Measurements from ENCODE around the gene CLEC4G.
"Not testable (repeated sequence)": the region's sequence is repeated elsewhere in the genome, so short reads cannot be mapped to it uniquely, and the experiment has no call there.

CLEC4G gene

GRCh38 chr19:7759156-7759555 is 27.2 kb upstream of the CLEC4G start:
- no peak for TF ChIP-seq POLR2A (IDR thresholded peaks at IDR 0.05; ENCODE audit: low read depth, low read length)
- FAIRE-seq (no peak), DNase-seq (ENCODE audit: insufficient read length, low spot score) (no peak)

DNA sequence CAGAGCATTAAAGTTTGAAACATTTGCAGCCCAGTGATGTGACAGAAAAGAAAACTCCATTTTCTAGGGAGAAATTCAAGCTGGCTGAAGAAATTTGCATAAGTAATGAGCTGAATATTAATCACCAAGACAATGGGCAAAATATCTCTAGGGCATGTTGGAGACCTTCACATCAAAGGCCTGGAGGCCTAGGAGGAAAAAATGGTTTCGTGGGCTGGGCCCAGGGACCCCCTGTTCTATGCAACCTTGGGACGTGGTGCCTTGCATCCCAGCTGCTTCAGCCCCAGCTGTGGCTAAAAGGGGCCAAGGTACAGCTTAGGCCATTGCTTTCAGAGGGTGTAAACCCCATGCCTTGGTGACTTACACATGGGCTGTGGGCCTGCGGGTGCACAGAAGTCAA is 25.4 kb upstream of the CLEC4G start:
- DNase-seq (ENCODE audit: insufficient read length, low spot score): no peak
- TF ChIP-seq POLR2A (IDR thresholded peaks at IDR 0.05; ENCODE audit: low read depth, low read length): no peak
- FAIRE-seq: no peak

DNA sequence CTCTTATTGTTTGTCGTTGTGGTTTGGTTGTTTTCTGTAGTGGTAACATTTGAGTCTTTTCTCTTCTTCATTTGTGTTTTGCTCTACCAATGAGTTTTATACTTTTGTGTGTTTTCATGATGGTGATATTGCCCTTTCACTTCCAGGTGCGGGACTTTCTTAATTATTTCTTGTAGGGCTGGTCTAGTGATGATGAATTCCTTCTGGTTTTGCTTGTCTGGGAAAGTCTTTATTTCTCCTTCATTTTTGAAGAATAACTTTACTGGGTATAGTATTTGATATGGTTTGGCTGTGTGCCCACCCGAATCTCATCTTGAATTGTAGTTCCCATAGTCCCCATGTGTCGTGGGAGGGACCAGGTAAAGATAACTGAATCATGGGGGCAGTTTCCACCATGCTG is 24.3 kb upstream of the CLEC4G start:
- no peak for TF ChIP-seq POLR2A (IDR thresholded peaks at IDR 0.05; ENCODE audit: low read depth, low read length)
- DNase-seq (ENCODE audit: insufficient read length, low spot score): no peak
- FAIRE-seq: no peak

- no peak for TF ChIP-seq POLR2A (IDR thresholded peaks at IDR 0.05; ENCODE audit: low read depth, low read length)
- FAIRE-seq: peak; percentile 50
- no peak for DNase-seq (ENCODE audit: insufficient read length, low spot score)
Observed at GRCh38 chr19:7751157-7751783, 19.4 kb upstream of the CLEC4G start.

DNA sequence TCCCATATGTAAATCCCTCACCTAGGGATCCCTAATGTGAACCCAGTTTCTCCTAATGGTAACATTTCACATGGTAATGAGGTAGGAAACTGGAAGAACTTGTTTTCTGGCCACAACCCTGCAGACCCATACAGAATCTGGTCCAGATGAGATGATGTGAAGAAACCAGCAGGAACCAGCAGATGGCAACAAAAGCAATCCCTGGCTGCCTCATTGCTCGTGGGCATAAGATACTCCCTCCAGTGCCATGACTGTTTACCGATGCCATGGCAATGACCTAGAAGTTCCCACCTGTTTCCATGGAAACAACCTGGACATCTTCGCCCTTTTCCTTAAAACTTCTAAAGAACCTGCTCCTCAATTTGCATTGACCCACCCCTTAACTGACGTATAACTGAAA is 16.8 kb upstream of the CLEC4G start:
- TF ChIP-seq POLR2A (IDR thresholded peaks at IDR 0.05; ENCODE audit: low read depth, low read length): no peak
- FAIRE-seq (no peak), DNase-seq (ENCODE audit: insufficient read length, low spot score) (no peak)

DNA sequence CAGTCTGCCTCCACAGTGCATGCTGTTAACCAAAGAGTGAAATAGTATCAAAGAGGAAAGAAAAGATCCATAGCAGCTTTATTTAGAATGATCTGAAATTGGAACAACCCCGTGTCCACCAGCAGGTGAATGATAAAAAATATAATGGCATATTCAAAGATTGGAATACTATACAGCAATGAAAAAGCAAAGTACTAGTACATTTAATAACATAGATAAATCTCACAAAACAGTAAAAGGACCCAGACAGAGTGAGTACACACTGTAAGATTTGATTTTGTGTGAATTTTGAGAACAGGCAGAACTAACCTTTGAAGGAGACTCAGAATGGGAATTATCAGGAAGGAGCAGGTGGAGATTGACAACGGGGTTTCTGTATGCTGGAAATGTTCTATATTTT is 16.3 kb upstream of the CLEC4G start:
- FAIRE-seq: no peak
- TF ChIP-seq POLR2A (IDR thresholded peaks at IDR 0.05; ENCODE audit: low read depth, low read length): no peak
- no peak for DNase-seq (ENCODE audit: insufficient read length, low spot score)

DNA sequence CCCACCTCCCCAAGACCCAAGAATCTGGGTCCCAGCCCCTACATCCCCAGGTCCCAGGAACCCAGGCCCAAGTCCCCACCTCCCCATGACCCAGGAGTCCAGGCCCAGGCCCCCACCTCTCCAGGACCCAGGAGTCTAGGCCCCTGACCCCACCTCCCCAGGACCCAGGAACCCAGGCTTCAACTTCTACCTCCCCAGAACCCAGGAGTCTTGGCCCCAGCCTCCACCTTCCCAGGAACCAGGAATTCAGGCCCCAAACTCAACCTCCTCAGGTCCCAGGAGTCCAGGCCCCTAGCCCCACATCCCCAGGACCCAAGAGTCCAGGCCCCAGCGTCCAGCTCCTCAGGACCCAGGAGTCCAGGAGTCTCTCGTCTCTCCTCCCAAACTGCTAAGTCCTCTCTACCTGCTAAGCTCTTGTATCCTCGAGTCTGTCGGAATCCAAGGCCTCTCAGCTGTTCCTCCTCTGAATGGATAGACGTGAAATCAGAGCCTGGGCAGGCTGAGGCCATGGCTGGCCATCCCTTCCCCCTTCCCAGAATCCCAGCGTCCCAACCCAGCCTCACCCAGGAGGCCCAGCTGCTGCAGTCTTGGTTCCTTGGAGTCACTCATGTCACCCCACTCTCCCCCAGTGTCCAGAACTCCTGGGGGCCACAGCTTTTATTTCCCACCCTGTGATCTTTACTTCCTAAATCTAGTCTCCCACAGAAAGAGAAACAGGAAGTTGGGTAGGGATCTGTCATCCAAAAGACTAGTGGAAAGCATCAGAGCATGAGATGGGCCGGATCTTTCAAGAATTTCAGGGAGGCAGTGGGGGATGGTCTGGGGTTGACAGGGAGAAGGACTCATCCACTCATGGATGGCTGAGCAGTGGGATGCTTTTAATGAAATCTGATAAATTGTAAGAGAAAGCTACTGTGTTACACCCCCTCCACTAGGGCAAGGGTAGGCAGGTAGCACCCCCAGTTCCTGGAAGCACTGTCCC is 15.3 kb upstream of the CLEC4G start, which contains the start of gene CD209:
Gene CD209 (minus strand): TSS at position 632 of the 982 bp plus-strand sequence. CDS start 23 bp downstream, at position 609.
- no peak for TF ChIP-seq POLR2A (IDR thresholded peaks at IDR 0.05; ENCODE audit: low read depth, low read length)
- DNase-seq (ENCODE audit: insufficient read length, low spot score) (no peak), FAIRE-seq (no peak)

GRCh38 chr19:7746306-7746705 is 14.4 kb upstream of the CLEC4G start:
- not testable (repeated sequence) for DNase-seq (ENCODE audit: insufficient read length, low spot score); FAIRE-seq

GRCh38 chr19:7744871-7745650 is 13.2 kb upstream of the CLEC4G start:
- DNase-seq (ENCODE audit: insufficient read length, low spot score) (no peak), FAIRE-seq (no peak)
- no peak for TF ChIP-seq POLR2A (IDR thresholded peaks at IDR 0.05; ENCODE audit: low read depth, low read length)

DNA sequence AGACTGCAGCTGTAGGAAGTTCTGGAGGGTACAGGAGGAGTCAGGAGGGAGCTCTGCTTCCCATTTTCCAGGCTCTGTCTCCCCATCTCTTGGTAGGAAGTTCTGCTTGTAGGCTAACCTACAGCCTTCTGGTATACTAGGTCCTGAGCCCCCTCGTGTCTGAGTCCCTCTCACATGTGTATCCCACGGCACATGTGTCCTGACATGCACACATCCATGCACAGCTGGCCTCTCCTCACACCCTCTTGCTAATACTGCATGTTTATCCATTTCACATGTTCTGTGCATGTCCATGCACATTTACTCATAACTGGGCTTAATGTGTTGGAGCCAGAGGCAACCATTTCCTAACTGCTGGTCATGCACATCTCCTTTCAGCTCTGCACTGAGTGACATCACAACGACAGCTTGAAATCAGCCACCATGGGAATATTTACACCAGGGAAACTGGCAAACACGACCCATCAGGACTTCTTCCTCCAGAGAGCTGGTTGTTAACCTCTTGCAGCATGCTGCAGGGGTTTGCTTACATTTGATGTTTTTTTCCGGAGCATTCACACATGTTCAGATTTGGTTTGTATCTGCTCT is 12.4 kb upstream of the CLEC4G start:
- TF ChIP-seq POLR2A (IDR thresholded peaks at IDR 0.05; ENCODE audit: low read depth, low read length): no peak
- FAIRE-seq (no peak), DNase-seq (ENCODE audit: insufficient read length, low spot score) (no peak)

DNA sequence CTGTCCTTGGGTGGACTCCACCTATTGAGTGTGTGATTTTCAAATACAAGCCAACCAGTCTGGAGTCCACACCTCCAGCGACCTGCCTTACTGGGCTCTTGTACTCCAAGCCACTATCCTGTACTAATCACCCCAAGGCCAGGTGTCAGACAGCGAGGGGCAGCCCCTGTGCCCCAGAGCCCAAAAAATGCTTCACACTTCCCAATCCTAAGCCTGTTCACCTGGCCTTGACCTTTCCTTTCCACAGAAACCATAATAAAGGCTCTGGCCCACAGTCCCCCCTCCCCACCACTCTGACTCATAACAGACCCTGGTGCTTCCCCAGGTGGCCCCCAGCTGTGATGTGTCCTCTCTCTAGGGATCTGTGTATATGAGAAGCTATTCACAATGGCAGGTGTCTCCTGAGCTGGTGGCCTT is 11.5 kb upstream of the CLEC4G start:
- DNase-seq (ENCODE audit: insufficient read length, low spot score): no peak
- no peak for FAIRE-seq
- no peak for TF ChIP-seq POLR2A (IDR thresholded peaks at IDR 0.05; ENCODE audit: low read depth, low read length)

- DNase-seq (ENCODE audit: insufficient read length, low spot score) (no peak), FAIRE-seq (no peak)
- TF ChIP-seq POLR2A (IDR thresholded peaks at IDR 0.05; ENCODE audit: low read depth, low read length): no peak
Observed at GRCh38 chr19:7742991-7743390, 11.1 kb upstream of the CLEC4G start.

GRCh38 chr19:7742575-7742974 is 10.7 kb upstream of the CLEC4G start:
- FAIRE-seq: no peak

DNA sequence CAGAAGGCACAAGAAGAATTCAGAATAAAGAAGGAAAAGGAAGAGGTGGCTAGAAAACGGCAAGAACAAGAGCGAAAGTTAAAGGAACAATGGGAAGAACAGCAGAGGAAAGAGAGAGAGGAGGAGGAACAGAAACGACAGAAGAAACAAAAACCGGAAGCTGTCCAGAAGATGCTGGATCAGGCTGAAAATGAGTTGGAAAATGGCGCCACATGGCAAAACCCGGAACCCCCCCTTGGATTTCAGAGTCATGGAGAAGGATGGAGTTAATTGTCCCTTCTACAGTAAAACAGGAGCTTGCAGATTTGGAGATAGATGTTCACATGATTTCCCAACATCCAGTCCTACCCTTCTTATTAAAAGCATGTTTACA is 8.8 kb upstream of the CLEC4G start:
- DNase-seq (ENCODE audit: insufficient read length, low spot score): no peak
- FAIRE-seq: no peak
- TF ChIP-seq POLR2A (IDR thresholded peaks at IDR 0.05; ENCODE audit: low read depth, low read length): no peak

More at GRCh38 chr19:7742575-7742974, 10.7 kb upstream of the CLEC4G start:
- no peak for DNase-seq (ENCODE audit: insufficient read length, low spot score)
- TF ChIP-seq POLR2A (IDR thresholded peaks at IDR 0.05; ENCODE audit: low read depth, low read length): no peak

Measured in H54 (cell line).